H1 (cell line): ENCODE measurements around the gene ETS1. TPM values are rescaled to one million over a fixed set of nuclear protein-coding genes. Genes with fewer than 3 reads are reported as not detected.
"Not testable (repeated sequence)": the region's sequence is repeated elsewhere in the genome, so short reads cannot be mapped to it uniquely, and the experiment has no call there.

ENCODE experiments used
- CTCF ChIA-PET: fragments of 300-600 bp; sonication (Branson Sonifier 250); formaldehyde crosslinking; loops from one replicate; lab custom pipeline; 2021; ENCODE audit not compliant: partially characterized antibody; lab: Charles Lee
- POLR2A ChIA-PET: fragments of 300-600 bp; sonication (Branson Sonifier 250); formaldehyde crosslinking; loops from one replicate; lab custom pipeline; 2021; ENCODE audit warnings: inconsistent platforms; ENCODE audit not compliant: partially characterized antibody; lab: Charles Lee
- DNase-seq, 2 experiments: peaks; one replicate each; pipeline versions ENCODE4 v3.0.0 to v3.0.0-alpha.2; 2010 to 2022; ENCODE audit warnings: low spot score in 2 of 2, low read depth in 1 of 2, mixed read lengths in 1 of 2
- FAIRE-seq: peaks from 2 replicates; lab custom pipeline; 2011; peaks lifted over from hg19 to GRCh38; lab: Jason Lieb, UNC
- H2AFZ ChIP-seq: 2 replicates; pipeline ENCODE4 v1.8.1; 2012; ENCODE audit warnings: low read length, inconsistent platforms
- H2AK5ac ChIP-seq: 2 replicates; pipeline ENCODE4 v1.6.1; 2013; ENCODE audit warnings: low read depth, low read length
- H2BK120ac ChIP-seq: replicated peaks from 2 replicates; pipeline ENCODE3; 2013; ENCODE audit warnings: low read depth, low read length, inconsistent platforms
- H2BK12ac ChIP-seq: 2 replicates; pipeline ENCODE4 v1.6.1; 2013; ENCODE audit warnings: low read depth, low read length
- H2BK15ac ChIP-seq: 2 replicates; pipeline ENCODE4 v1.6.1; 2013; ENCODE audit warnings: low read length
- H2BK20ac ChIP-seq: 2 replicates; pipeline ENCODE4 v1.6.1; 2013; ENCODE audit warnings: low read length
- H2BK5ac ChIP-seq: 2 replicates; pipeline ENCODE4 v1.6.1; 2013; ENCODE audit warnings: low read depth, low read length
- H3K14ac ChIP-seq: 2 replicates; pipeline ENCODE4 v1.6.1; 2013; ENCODE audit warnings: inconsistent platforms; ENCODE audit not compliant: insufficient read length
- H3K18ac ChIP-seq: 2 replicates; pipeline ENCODE4 v1.6.1; 2013; ENCODE audit warnings: low read length; ENCODE audit errors: extremely low read depth
- H3K23ac ChIP-seq: 2 replicates; pipeline ENCODE4 v1.6.1; 2013; ENCODE audit warnings: inconsistent platforms; ENCODE audit not compliant: insufficient read length
- H3K23me2 ChIP-seq: 2 replicates; pipeline ENCODE4 v1.6.1; 2013; ENCODE audit warnings: low read depth, low read length
- H3K27ac ChIP-seq: 2 replicates; pipeline ENCODE4 v1.6.1; 2011; ENCODE audit warnings: low read depth, low read length, inconsistent platforms
- H3K27me3 ChIP-seq, 4 experiments: replicated peaks in 1 of 4; 1 replicate in 1 of 4; 2 replicates in 3 of 4; pipeline versions ENCODE4 v1.6.1 to v1.8.1; 2011 to 2013; ENCODE audit warnings: low read length in 3 of 4, mild to moderate bottlenecking in 3 of 4, inconsistent platforms in 2 of 4, mixed read lengths in 2 of 4, moderate library complexity in 1 of 4; ENCODE audit not compliant: control insufficient read depth in 3 of 4, insufficient read depth in 3 of 4; ENCODE audit errors: extremely low read depth in 1 of 4
- H3K36me3 ChIP-seq, 4 experiments: 2 replicates each; pipeline versions ENCODE4 v1.6.1 to v1.8.1; 2011 to 2013; ENCODE audit warnings: mild to moderate bottlenecking in 4 of 4, low read length in 3 of 4, moderate library complexity in 2 of 4, control low read depth in 1 of 4, inconsistent platforms in 1 of 4; ENCODE audit not compliant: insufficient read depth in 4 of 4, control insufficient read depth in 2 of 4
- H3K4ac ChIP-seq: replicated peaks from 2 replicates; pipeline ENCODE3; 2013; ENCODE audit warnings: low read length, low read depth, mixed read lengths, inconsistent platforms; ENCODE audit not compliant: insufficient read length
- H3K4me1 ChIP-seq, 4 experiments: replicated peaks in 1 of 4; 1 replicate in 1 of 4; 2 replicates in 3 of 4; pipeline versions ENCODE4 v1.6.1 to v1.8.1; 2011 to 2013; ENCODE audit warnings: low read length in 3 of 4, inconsistent platforms in 2 of 4, mixed read lengths in 1 of 4; ENCODE audit not compliant: insufficient read depth in 4 of 4, control insufficient read depth in 3 of 4
- H3K4me2 ChIP-seq, 2 experiments: 2 replicates each; pipeline versions ENCODE4 v1.6.1 to v1.8.1; 2011 to 2013; ENCODE audit warnings: low read depth in 2 of 2, low read length in 2 of 2, control low read depth in 1 of 2, inconsistent platforms in 1 of 2, mild to moderate bottlenecking in 1 of 2; ENCODE audit not compliant: insufficient read depth in 1 of 2
- H3K4me3 ChIP-seq, 4 experiments: fragments of 200-600, 300-600 bp in 1 of 4; sonication (generic), shearing (Covaris generic), sonication (Bioruptor Twin) in 1 of 4; 2 replicates each; pipeline versions ENCODE4 v1.5.1 to v1.8.1; 2011 to 2016; ENCODE audit warnings: low read length in 4 of 4, low read depth in 3 of 4, control low read depth in 2 of 4, inconsistent platforms in 2 of 4, mild to moderate bottlenecking in 2 of 4, mixed read lengths in 1 of 4, moderate library complexity in 1 of 4; ENCODE audit not compliant: insufficient read depth in 2 of 4; ENCODE audit errors: extremely low read depth in 1 of 4
- H3K56ac ChIP-seq: replicated peaks from 2 replicates; pipeline ENCODE3; 2013; ENCODE audit warnings: low read depth, mild to moderate bottlenecking, mixed read lengths, low read length, inconsistent platforms; ENCODE audit not compliant: insufficient read length
- H3K79me1 ChIP-seq: 2 replicates; pipeline ENCODE4 v1.6.1; 2013; ENCODE audit warnings: low read depth, low read length, control low read depth
- H3K79me2 ChIP-seq, 2 experiments: 2 replicates each; pipeline versions ENCODE4 v1.6.1 to v1.8.1; 2012 to 2013; ENCODE audit warnings: low read length in 2 of 2, mild to moderate bottlenecking in 2 of 2, inconsistent platforms in 1 of 2; ENCODE audit not compliant: insufficient read depth in 2 of 2, control insufficient read depth in 1 of 2
- H3K9ac ChIP-seq, 4 experiments: replicated peaks in 1 of 4; 1 replicate in 1 of 4; 2 replicates in 3 of 4; pipeline versions ENCODE4 v1.6.1 to v1.8.1; 2011 to 2013; ENCODE audit warnings: low read depth in 3 of 4, low read length in 3 of 4, control low read depth in 2 of 4, mild to moderate bottlenecking in 2 of 4, moderate library complexity in 2 of 4, inconsistent platforms in 1 of 4; ENCODE audit errors: extremely low read depth in 1 of 4
- H3K9me3 ChIP-seq, 2 experiments: 2 replicates each; pipeline versions ENCODE4 v1.6.1 to v1.8.1; 2012 to 2013; ENCODE audit warnings: mild to moderate bottlenecking in 2 of 2, moderate library complexity in 2 of 2, control low read depth in 1 of 2, inconsistent platforms in 1 of 2, low read depth in 1 of 2, low read length in 1 of 2, mixed read lengths in 1 of 2; ENCODE audit not compliant: insufficient read depth in 2 of 2
- H4K20me1 ChIP-seq, 2 experiments: replicated peaks in 1 of 2; 2 replicates each; pipeline versions ENCODE3 to v1.8.1; 2011 to 2013; ENCODE audit warnings: inconsistent platforms in 2 of 2, low read length in 2 of 2, mild to moderate bottlenecking in 1 of 2; ENCODE audit not compliant: insufficient read depth in 2 of 2, control insufficient read depth in 1 of 2
- H4K5ac ChIP-seq: 2 replicates; pipeline ENCODE4 v1.6.1; 2013; ENCODE audit warnings: low read length, low read depth, mixed read lengths, inconsistent platforms; ENCODE audit not compliant: insufficient read length
- H4K8ac ChIP-seq: 2 replicates; pipeline ENCODE4 v1.8.0; 2013; ENCODE audit warnings: mild to moderate bottlenecking, moderate library complexity, low read length, inconsistent platforms; ENCODE audit not compliant: insufficient read depth; ENCODE audit errors: extremely low read depth
- H4K91ac ChIP-seq: replicated peaks from 2 replicates; pipeline ENCODE3; 2013; ENCODE audit warnings: low read length, mixed read lengths, inconsistent platforms; ENCODE audit not compliant: insufficient read length
- WGBS, 2 experiments: shearing (Covaris generic) in 1 of 2; methylation state at CpG; one replicate each; pipeline versions ENCODE4 v1.1.6 to v1.1.7; 2013 to 2015; ENCODE audit warnings: low lambda C conversion rate in 2 of 2, mixed read lengths in 2 of 2, inconsistent platforms in 1 of 2, low coverage in 1 of 2, missing lambda C conversion rate in 1 of 2; ENCODE audit not compliant: insufficient replicate concordance in 2 of 2, insufficient coverage in 1 of 2, insufficient read length in 1 of 2; ENCODE audit errors: extremely low coverage in 1 of 2, missing lambda C conversion rate in 1 of 2; 5-methylcytosine and 5-hydroxymethylcytosine counted together
- polyA plus RNA-seq, 7 experiments: library from polyadenylated mRNA; depleted of rRNA in 3 of 7; stranded (reverse) in 5 of 7; unstranded in 2 of 7; fragments of >200 nt in 5 of 7; fragments of 200-250 nt in 2 of 7; gene quantifications; 1 replicate in 5 of 7; 2 replicates in 1 of 7; 4 replicates in 1 of 7; pipeline versions ENCODE4 v1.2.1 to v1.2.3, GENCODE V29; 2011 to 2013; ENCODE audit warnings: missing spikeins in 2 of 7, mixed read lengths in 2 of 7
- total RNA-seq: library from RNA; stranded (reverse); fragmentation: NEBNext Ultra II Directional; extraction: Animal tissue kit (Norgen Biotek cat#: 25700); gene quantifications from 2 replicates; pipeline ENCODE4 v1.2.1, GENCODE V29; 2021

ETS1 gene
- total and polyA plus RNA-seq, 2 of the 8 experiments (the other 6 are each of a cell fraction or from before 2014, with no cell fraction given), result 10.0 to 35.3 TPM

GRCh38 chr11:128450425-128450824 lies 136.9 kb downstream of the ETS1 start:
- H3K27ac ChIP-seq, H3K18ac ChIP-seq, H3K4me1 ChIP-seq, H2AFZ ChIP-seq, H3K79me2 ChIP-seq, H3K79me1 ChIP-seq, H3K9me3 ChIP-seq, H3K9ac ChIP-seq, H3K14ac ChIP-seq, H3K23me2 ChIP-seq, FAIRE-seq, H4K5ac ChIP-seq, H2BK20ac ChIP-seq, H3K36me3 ChIP-seq, H4K20me1 ChIP-seq, H2AK5ac ChIP-seq, POLR2A ChIA-PET, H3K23ac ChIP-seq, H2BK5ac ChIP-seq, H2BK15ac ChIP-seq, H3K4me3 ChIP-seq, H2BK120ac ChIP-seq, H4K91ac ChIP-seq, H3K56ac ChIP-seq, H3K27me3 ChIP-seq, DNase-seq, H2BK12ac ChIP-seq, CTCF ChIA-PET, H4K8ac ChIP-seq, H3K4me2 ChIP-seq, H3K4ac ChIP-seq: not testable (repeated sequence)
- 84% methylated on average over 4 of the region's 4 CpGs; no CpG with 5 or more reads in 1 of the 2 experiments for WGBS, 2 experiments
